Lower leg skin (tissue), 4 donors: ENCODE results near the gene LHFPL2. TPM values are rescaled to one million over a fixed set of nuclear protein-coding genes. Genes with fewer than 3 reads are reported as not detected.

Source experiments
- DNase-seq, 2 donors: peaks; one replicate each; pipeline ENCODE4 v3.0.0-alpha.2; 2019; ENCODE audit warnings: low spot score in 2 of 2
- H3K4me3 ChIP-seq: fragments of 200-600 bp; sonication (generic); 2 replicates; pipeline ENCODE4 v1.5.1; 2017; ENCODE audit warnings: mild to moderate bottlenecking, low read depth; ENCODE audit not compliant: poor library complexity, severe bottlenecking
- POLR2A ChIP-seq, 2 donors: fragments of 450-650 bp; IDR thresholded peaks; one replicate each; pipeline ENCODE4 v1.6.1; 2016 to 2017; ENCODE audit warnings: antibody characterized with exemption in 2 of 2, mild to moderate bottlenecking in 1 of 2, moderate library complexity in 1 of 2
- WGBS, 2 donors: methylation state at CpG; one replicate each; pipeline ENCODE4 v1.1.5; 2018; 5-methylcytosine and 5-hydroxymethylcytosine counted together
- intact Hi-C: fragments of 100-400 bp; cut with DNase I; formaldehyde crosslinking; loops from one replicate; pipeline ENCODE4 v1.15.0; 2023; ENCODE audit warnings: low total_unique reads
- total RNA-seq, 4 donors: library from RNA; depleted of rRNA; stranded (reverse); fragments of >200 nt; gene quantifications; one replicate each; pipeline ENCODE4 v1.1.0, GENCODE V29; 2016
- TF ChIP-seq, protein P1 (sequence below), 3 donors: fragments of 450-650 bp; IDR thresholded peaks; one replicate each; pipeline ENCODE4 v1.5.1; 2016; ENCODE audit warnings: antibody characterized with exemption in 3 of 3, mild to moderate bottlenecking in 3 of 3, moderate library complexity in 2 of 3

Gene LHFPL2
- total RNA-seq, 4 donors from 2014 or later, result 7.3 to 11.1 (median 9.6) TPM

GRCh38 chr5:78618303-78618702 is 30.3 kb downstream of the LHFPL2 start:
- no peak for DNase-seq
- H3K4me3 ChIP-seq, result no peak overlapping the region
- intact Hi-C loops, result no loop called here
- TF ChIP-seq, protein P1, sequence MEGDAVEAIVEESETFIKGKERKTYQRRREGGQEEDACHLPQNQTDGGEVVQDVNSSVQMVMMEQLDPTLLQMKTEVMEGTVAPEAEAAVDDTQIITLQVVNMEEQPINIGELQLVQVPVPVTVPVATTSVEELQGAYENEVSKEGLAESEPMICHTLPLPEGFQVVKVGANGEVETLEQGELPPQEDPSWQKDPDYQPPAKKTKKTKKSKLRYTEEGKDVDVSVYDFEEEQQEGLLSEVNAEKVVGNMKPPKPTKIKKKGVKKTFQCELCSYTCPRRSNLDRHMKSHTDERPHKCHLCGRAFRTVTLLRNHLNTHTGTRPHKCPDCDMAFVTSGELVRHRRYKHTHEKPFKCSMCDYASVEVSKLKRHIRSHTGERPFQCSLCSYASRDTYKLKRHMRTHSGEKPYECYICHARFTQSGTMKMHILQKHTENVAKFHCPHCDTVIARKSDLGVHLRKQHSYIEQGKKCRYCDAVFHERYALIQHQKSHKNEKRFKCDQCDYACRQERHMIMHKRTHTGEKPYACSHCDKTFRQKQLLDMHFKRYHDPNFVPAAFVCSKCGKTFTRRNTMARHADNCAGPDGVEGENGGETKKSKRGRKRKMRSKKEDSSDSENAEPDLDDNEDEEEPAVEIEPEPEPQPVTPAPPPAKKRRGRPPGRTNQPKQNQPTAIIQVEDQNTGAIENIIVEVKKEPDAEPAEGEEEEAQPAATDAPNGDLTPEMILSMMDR (IDR thresholded peaks at IDR 0.05), result no peak
- no peak for TF ChIP-seq POLR2A (IDR thresholded peaks at IDR 0.05)
- 95 to 99% methylated on average over 10 of the region's 10 CpGs for WGBS, 2 donors

DNA sequence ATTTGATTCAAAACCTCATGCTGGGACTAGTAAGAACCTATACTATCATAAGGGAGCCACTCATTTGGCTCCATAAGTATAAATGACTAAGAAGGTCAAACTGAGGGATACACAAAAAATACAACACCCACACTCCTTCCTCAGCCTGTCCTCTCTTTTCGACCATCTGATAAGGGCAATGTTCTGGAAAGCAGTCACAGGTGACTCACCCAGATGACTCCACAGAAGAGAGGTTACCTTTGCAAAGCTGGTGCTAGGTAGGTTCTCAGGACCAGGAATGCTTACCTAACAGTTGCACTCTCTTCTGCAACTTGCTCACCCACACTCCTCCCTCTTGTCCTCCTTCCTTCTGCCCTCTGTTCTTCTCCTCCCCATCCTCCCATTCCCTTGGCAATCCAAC is 32.9 kb downstream of the LHFPL2 start:
- TF ChIP-seq, protein P1 (IDR thresholded peaks at IDR 0.05), result no peak
- no peak for TF ChIP-seq POLR2A (IDR thresholded peaks at IDR 0.05)
- intact Hi-C loops, result no loop called here
- H3K4me3 ChIP-seq, result no peak overlapping the region
- 43 to 68% methylated on average over 1 of the region's 1 CpG for WGBS, 2 donors
- DNase-seq, result no peak

- intact Hi-C loops, result no loop called here
- H3K4me3 ChIP-seq, result no peak overlapping the region
- TF ChIP-seq, protein P1 (IDR thresholded peaks at IDR 0.05), result no peak
- no peak for TF ChIP-seq POLR2A (IDR thresholded peaks at IDR 0.05)
- no peak for DNase-seq
Observed at GRCh38 chr5:78614816-78615215, 33.8 kb downstream of the LHFPL2 start.

- WGBS, 2 donors, result 50 to 71% methylated on average over 4 of the region's 4 CpGs
- intact Hi-C loops, result no loop called here
- H3K4me3 ChIP-seq, result no peak overlapping the region
- DNase-seq, result no peak
- TF ChIP-seq, protein P1 (IDR thresholded peaks at IDR 0.05), result no peak
- TF ChIP-seq POLR2A (IDR thresholded peaks at IDR 0.05), result no peak
Observed at GRCh38 chr5:78613756-78614155, 34.8 kb downstream of the LHFPL2 start.

GRCh38 chr5:78613151-78613533 is 35.4 kb downstream of the LHFPL2 start:
- no peak for DNase-seq
- intact Hi-C loops, result no loop called here
- no peak overlapping the region for H3K4me3 ChIP-seq
- TF ChIP-seq POLR2A (IDR thresholded peaks at IDR 0.05), result no peak
- TF ChIP-seq, protein P1 (IDR thresholded peaks at IDR 0.05), result no peak
- 86 to 97% methylated on average over 2 of the region's 2 CpGs for WGBS, 2 donors
